ENCODE measurements around the gene ACAT2. TPM values are rescaled to one million over a fixed set of nuclear protein-coding genes. Genes with fewer than 3 reads are reported as not detected.
"Not testable (repeated sequence)": the region's sequence is repeated elsewhere in the genome, so short reads cannot be mapped to it uniquely, and the experiment has no call there.

The ACAT2 gene
- polyA plus RNA-seq, 3 donors: 3.6 to 24.4 (median 19.5) TPM

DNA sequence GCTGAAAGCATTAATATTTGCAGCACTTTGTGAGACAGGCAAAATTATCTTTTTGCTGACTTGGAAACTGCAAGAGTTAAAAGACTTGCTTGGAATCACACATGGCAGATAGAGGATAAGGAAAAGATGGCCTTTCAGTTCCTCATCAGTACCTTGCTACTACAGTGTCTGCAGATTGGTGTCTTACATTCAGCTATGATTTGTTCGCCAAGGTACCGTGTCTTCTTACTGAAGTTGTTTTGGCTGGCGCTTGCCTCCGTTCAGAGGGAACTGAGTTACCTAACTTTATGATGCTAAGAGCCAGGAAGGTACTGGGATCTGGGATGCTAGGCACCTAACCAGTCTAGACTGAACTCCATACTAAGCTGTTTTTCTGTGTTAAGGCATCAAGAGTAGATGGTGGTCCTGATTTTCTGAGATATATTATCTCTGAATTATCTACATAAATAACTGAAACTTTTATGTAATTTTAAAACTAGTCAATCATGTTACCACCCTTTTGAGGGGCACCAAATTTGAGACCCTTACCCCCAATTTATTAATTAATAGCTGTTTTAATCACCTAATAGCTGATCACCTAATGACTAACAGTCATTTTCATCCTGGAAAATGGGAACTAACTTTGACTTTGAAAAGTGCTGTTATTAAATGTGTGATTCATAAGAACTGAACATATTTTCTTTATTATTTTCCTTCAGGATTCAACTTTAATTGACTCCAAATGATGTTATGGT lies 32.1 kb upstream of the ACAT2 start:
- intact Hi-C loops (cut with micrococcal nuclease): loop anchor here (2.0 to 10.0 kb wide), 3 partner anchors 33 to 255 kb away; partner anchors contain the start of genes ACAT2 (in 2 of the 2) and SOD2 (in 1 of the 2)
- Histone ChIP-seq H3K4me1 (ENCODE audit: control insufficient read depth in 1 of 2, insufficient read depth in 2 of 2, low read length in 2 of 2) (peaks cover 27 to 44% of the 10 kb centered on the region in 2 donors), H3K4me3 (replicated peaks in 1 of 3; ENCODE audit: low read depth in 2 of 3, low read length in 3 of 3) (peak overlapping the region in 1 of 3 experiments; percentile 97), H4K20me1 (ENCODE audit: insufficient read depth, low read length) (peaks cover 69% of the 10 kb centered on the region), H2AFZ (ENCODE audit: insufficient read depth, low read depth, low read length, poor library complexity, severe bottlenecking) (no peak overlapping the region), H3K36me3 (replicated peaks in 1 of 2; ENCODE audit: control insufficient read depth in 1 of 2, insufficient read depth in 2 of 2, low read length in 2 of 2) (peaks cover 0 to 9% of the 10 kb centered on the region in 2 donors), H3K27ac (ENCODE audit: low read depth in 1 of 2, low read length in 2 of 2) (peak overlapping the region in 1 of 2 donors; percentile 89), H3K79me2 (ENCODE audit: insufficient read depth, low read length) (peaks cover 94% of the 10 kb centered on the region), H3K9me3 (replicated peaks in 1 of 2; ENCODE audit: control insufficient read depth in 1 of 2, insufficient read depth in 1 of 2, low read length in 2 of 2) (no peaks in the 10 kb centered on the region), H3K9ac (ENCODE audit: insufficient read depth, low read length, poor library complexity, severe bottlenecking) (no peak overlapping the region), H3K27me3 (ENCODE audit: control insufficient read depth in 2 of 2, insufficient read depth in 2 of 2, low read length in 2 of 2) (no peaks in the 10 kb centered on the region), H3K4me2 (replicated peaks; ENCODE audit: extremely low read depth, low read length, poor library complexity, severe bottlenecking) (peak overlapping the region; percentile 81)
- peaks cover 53% of the 10 kb centered on the region for H3K4me1 Mint-ChIP-seq
- no peaks in the 10 kb centered on the region for H3K27me3 Mint-ChIP-seq (ENCODE audit: low read depth in 3 of 3)
- 36% methylated on average over 4 of the region's 4 CpGs for WGBS (ENCODE audit: insufficient coverage)
- peak overlapping the region; percentile 89 to 90 for H3K4me3 Mint-ChIP-seq
- peak overlapping the region; percentile 24 to 81 (median 58) for H3K27ac Mint-ChIP-seq
- TF ChIP-seq CTCF (IDR thresholded peaks at IDR 0.05): no peak
- H3K9me3 Mint-ChIP-seq: no peaks in the 10 kb centered on the region
- peak in 2 of 3 donors; percentile 30 to 43 for DNase-seq
- H3K36me3 Mint-ChIP-seq: peaks cover 6 to 16% of the 10 kb centered on the region in 2 donors

- H2AFZ ChIP-seq (ENCODE audit: insufficient read depth, low read depth, low read length, poor library complexity, severe bottlenecking): no peak overlapping the region
Measured at GRCh38 chr6:159730332-159730676, 31.5 kb upstream of the ACAT2 start.

DNA sequence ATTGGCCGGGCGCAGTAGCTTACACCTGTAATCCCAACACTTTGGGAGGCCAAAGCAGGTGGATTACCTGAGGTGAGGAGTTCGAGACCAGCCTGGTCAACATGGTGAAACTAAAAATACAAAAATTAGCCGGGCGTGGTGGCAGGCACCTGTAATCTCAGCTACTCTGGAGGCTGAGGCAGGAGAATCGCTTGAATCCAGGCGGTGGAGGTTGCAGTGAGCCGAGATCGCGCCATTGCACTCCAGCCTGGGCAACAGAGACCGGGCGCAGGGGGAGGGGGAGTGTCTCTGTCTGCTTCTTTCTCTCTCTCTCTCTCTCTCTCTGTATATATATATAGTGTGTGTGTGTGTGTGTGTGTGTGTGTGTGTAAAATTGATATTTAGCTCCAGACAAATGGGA lies 29.3 kb upstream of the ACAT2 start:
- H3K27ac Mint-ChIP-seq: peak overlapping the region in 3 of 7 donors; percentile 42 to 63 (median 56)
- H3K27me3 Mint-ChIP-seq (ENCODE audit: low read depth in 3 of 3); H3K9ac ChIP-seq (ENCODE audit: insufficient read depth, low read length, poor library complexity, severe bottlenecking); H2AFZ ChIP-seq (ENCODE audit: insufficient read depth, low read depth, low read length, poor library complexity, severe bottlenecking); H3K4me3 Mint-ChIP-seq; DNase-seq; H3K9me3 ChIP-seq (replicated peaks in 1 of 2; ENCODE audit: control insufficient read depth in 1 of 2, insufficient read depth in 1 of 2, low read length in 2 of 2); H3K4me3 ChIP-seq (replicated peaks in 1 of 3; ENCODE audit: low read depth in 2 of 3, low read length in 3 of 3); H3K4me2 ChIP-seq (replicated peaks; ENCODE audit: extremely low read depth, low read length, poor library complexity, severe bottlenecking); H3K9me3 Mint-ChIP-seq; intact Hi-C loops (cut with micrococcal nuclease); H3K27ac ChIP-seq (ENCODE audit: low read depth in 1 of 2, low read length in 2 of 2); H3K27me3 ChIP-seq (ENCODE audit: control insufficient read depth in 2 of 2, insufficient read depth in 2 of 2, low read length in 2 of 2): not testable (repeated sequence)
- peaks cover 97% of the 10 kb centered on the region for H4K20me1 ChIP-seq (ENCODE audit: insufficient read depth, low read length)
- peaks cover 6 to 13% of the 10 kb centered on the region in 2 donors for H3K36me3 Mint-ChIP-seq
- H3K4me1 Mint-ChIP-seq: peaks cover 48% of the 10 kb centered on the region
- WGBS (ENCODE audit: insufficient coverage): 100% methylated on average over 3 of the region's 12 CpGs
- H3K4me1 ChIP-seq (ENCODE audit: control insufficient read depth in 1 of 2, insufficient read depth in 2 of 2, low read length in 2 of 2): peaks cover 18 to 29% of the 10 kb centered on the region in 2 donors
- H3K36me3 ChIP-seq (replicated peaks in 1 of 2; ENCODE audit: control insufficient read depth in 1 of 2, insufficient read depth in 2 of 2, low read length in 2 of 2): peaks cover 4 to 19% of the 10 kb centered on the region in 2 donors
- H3K79me2 ChIP-seq (ENCODE audit: insufficient read depth, low read length): peaks cover 100% of the 10 kb centered on the region

More at GRCh38 chr6:159730332-159730676, 31.5 kb upstream of the ACAT2 start:
- peak overlapping the region; percentile 81 for H3K4me2 ChIP-seq (replicated peaks; ENCODE audit: extremely low read depth, low read length, poor library complexity, severe bottlenecking)
- H3K9me3 ChIP-seq (replicated peaks in 1 of 2; ENCODE audit: control insufficient read depth in 1 of 2, insufficient read depth in 1 of 2, low read length in 2 of 2): no peaks in the 10 kb centered on the region
- 90% methylated on average over 2 of the region's 6 CpGs for WGBS (ENCODE audit: insufficient coverage)
- Mint-ChIP-seq H3K9me3 (no peaks in the 10 kb centered on the region), H3K4me3 (no peak overlapping the region), H3K4me1 (peaks cover 55% of the 10 kb centered on the region), H3K27me3 (ENCODE audit: low read depth in 3 of 3) (no peaks in the 10 kb centered on the region), H3K27ac (peak overlapping the region in 1 of 7 donors; percentile 25), H3K36me3 (peaks cover 6 to 13% of the 10 kb centered on the region in 2 donors)
- H3K4me1 ChIP-seq (ENCODE audit: control insufficient read depth in 1 of 2, insufficient read depth in 2 of 2, low read length in 2 of 2): peaks cover 27 to 44% of the 10 kb centered on the region in 2 donors
- intact Hi-C loops (cut with micrococcal nuclease): no loop called here
- no peak for DNase-seq
- peaks cover 94% of the 10 kb centered on the region for H3K79me2 ChIP-seq (ENCODE audit: insufficient read depth, low read length)
- H4K20me1 ChIP-seq (ENCODE audit: insufficient read depth, low read length): peaks cover 74% of the 10 kb centered on the region
- no peak overlapping the region for H3K9ac ChIP-seq (ENCODE audit: insufficient read depth, low read length, poor library complexity, severe bottlenecking)
- no peaks in the 10 kb centered on the region for H3K27me3 ChIP-seq (ENCODE audit: control insufficient read depth in 2 of 2, insufficient read depth in 2 of 2, low read length in 2 of 2)
- H3K27ac ChIP-seq (ENCODE audit: low read depth in 1 of 2, low read length in 2 of 2): peak overlapping the region in 1 of 2 donors; percentile 89
- peak overlapping the region in 1 of 3 experiments; percentile 97 for H3K4me3 ChIP-seq (replicated peaks in 1 of 3; ENCODE audit: low read depth in 2 of 3, low read length in 3 of 3)
- peaks cover 0 to 9% of the 10 kb centered on the region in 2 donors for H3K36me3 ChIP-seq (replicated peaks in 1 of 2; ENCODE audit: control insufficient read depth in 1 of 2, insufficient read depth in 2 of 2, low read length in 2 of 2)
- TF ChIP-seq CTCF (IDR thresholded peaks at IDR 0.05): no peak
